Activated naive CD4-positive, alpha-beta T cell treated with anti-CD3 and anti-CD28 coated beads, Interleukin-2, amount 10 ng/mL, durations not matched to agents 7 days and 5 days (primary cell): ENCODE data around the gene ARL1.

Source experiments
- CTCF ChIA-PET: fragments of 350-600 bp; sonication (Branson Sonifier 250); formaldehyde crosslinking; loops from one replicate; lab custom pipeline; 2021; ENCODE audit warnings: antibody characterized with exemption; lab: Charles Lee
- DNase-seq: peaks from one replicate; pipeline ENCODE4 v3.0.0-alpha.2; 2020
- H3K27ac Mint-ChIP-seq: one replicate; pipeline ENCODE4 v1.8.0; 2021; ENCODE audit warnings: mild to moderate bottlenecking, moderate library complexity, mixed read lengths
- H3K27me3 Mint-ChIP-seq: one replicate; pipeline ENCODE4 v1.8.0; 2021; ENCODE audit warnings: mild to moderate bottlenecking, mixed read lengths
- H3K36me3 Mint-ChIP-seq: one replicate; pipeline ENCODE4 v1.8.0; 2021; ENCODE audit warnings: mixed read lengths
- H3K4me1 Mint-ChIP-seq: one replicate; pipeline ENCODE4 v1.8.0; 2021; ENCODE audit warnings: mixed read lengths
- H3K4me3 Mint-ChIP-seq: one replicate; pipeline ENCODE4 v1.8.0; 2021; ENCODE audit warnings: mild to moderate bottlenecking, moderate library complexity, mixed read lengths
- H3K9me3 Mint-ChIP-seq: one replicate; pipeline ENCODE4 v1.8.0; 2021; ENCODE audit warnings: mixed read lengths

The ARL1 gene

GRCh38 chr12:101375573-101375972 lies 32.0 kb downstream of the ARL1 start:
- CTCF ChIA-PET: no interaction called here
- no peaks in the 10 kb centered on the region for H3K27me3 Mint-ChIP-seq
- peaks cover 51% of the 10 kb centered on the region for H3K36me3 Mint-ChIP-seq
- H3K4me3 Mint-ChIP-seq: no peak overlapping the region
- no peaks in the 10 kb centered on the region for H3K4me1 Mint-ChIP-seq
- no peak overlapping the region for H3K27ac Mint-ChIP-seq
- no peak for DNase-seq
- H3K9me3 Mint-ChIP-seq: no peaks in the 10 kb centered on the region

GRCh38 chr12:101372431-101372830 lies 35.1 kb downstream of the ARL1 start:
- no peak overlapping the region for H3K4me3 Mint-ChIP-seq

GRCh38 chr12:101368016-101368415 lies 39.6 kb downstream of the ARL1 start:
- no peak overlapping the region for H3K27ac Mint-ChIP-seq
- H3K36me3 Mint-ChIP-seq: peaks cover 47% of the 10 kb centered on the region
- CTCF ChIA-PET: no interaction called here

More at GRCh38 chr12:101372431-101372830, 35.1 kb downstream of the ARL1 start:
- Mint-ChIP-seq H3K36me3 (peaks cover 37% of the 10 kb centered on the region), H3K27ac (no peak overlapping the region), H3K4me1 (no peaks in the 10 kb centered on the region), H3K9me3 (no peaks in the 10 kb centered on the region), H3K27me3 (no peaks in the 10 kb centered on the region)
- DNase-seq: no peak
- CTCF ChIA-PET: no interaction called here

GRCh38 chr12:101361455-101361854 lies 46.1 kb downstream of the ARL1 start:
- Mint-ChIP-seq H3K9me3 (no peaks in the 10 kb centered on the region), H3K4me1 (no peaks in the 10 kb centered on the region), H3K27me3 (no peaks in the 10 kb centered on the region), H3K27ac (no peak overlapping the region), H3K4me3 (no peak overlapping the region), H3K36me3 (peaks cover 26% of the 10 kb centered on the region)
- no peak for DNase-seq
- CTCF ChIA-PET: no interaction called here

More at GRCh38 chr12:101368016-101368415, 39.6 kb downstream of the ARL1 start:
- H3K4me3 Mint-ChIP-seq: no peak overlapping the region
- DNase-seq: no peak
- no peaks in the 10 kb centered on the region for H3K9me3 Mint-ChIP-seq
- no peaks in the 10 kb centered on the region for H3K27me3 Mint-ChIP-seq
- H3K4me1 Mint-ChIP-seq: no peaks in the 10 kb centered on the region

- H3K4me3 Mint-ChIP-seq: no peak overlapping the region
- CTCF ChIA-PET: no interaction called here
- H3K27me3 Mint-ChIP-seq: no peaks in the 10 kb centered on the region
- no peaks in the 10 kb centered on the region for H3K4me1 Mint-ChIP-seq
- no peak overlapping the region for H3K27ac Mint-ChIP-seq
- H3K9me3 Mint-ChIP-seq: no peaks in the 10 kb centered on the region
- H3K36me3 Mint-ChIP-seq: peaks cover 20% of the 10 kb centered on the region
- no peak for DNase-seq
These were observed 50.8 kb downstream of the ARL1 start for GRCh38 chr12:101356794-101357193.

- CTCF ChIA-PET: no interaction called here
- Mint-ChIP-seq H3K27me3 (no peaks in the 10 kb centered on the region), H3K4me3 (no peak overlapping the region), H3K36me3 (peaks cover 41% of the 10 kb centered on the region), H3K9me3 (peaks cover 4% of the 10 kb centered on the region), H3K4me1 (no peaks in the 10 kb centered on the region), H3K27ac (no peak overlapping the region)
- DNase-seq: no peak
These were observed 55.9 kb downstream of the ARL1 start for GRCh38 chr12:101351682-101352081.

GRCh38 chr12:101343893-101344292 lies 63.7 kb downstream of the ARL1 start:
- no peak overlapping the region for H3K4me3 Mint-ChIP-seq
- peaks cover 1% of the 10 kb centered on the region for H3K9me3 Mint-ChIP-seq
- peaks cover 45% of the 10 kb centered on the region for H3K36me3 Mint-ChIP-seq
- H3K4me1 Mint-ChIP-seq: no peaks in the 10 kb centered on the region
- DNase-seq: no peak
- H3K27ac Mint-ChIP-seq: no peak overlapping the region
- CTCF ChIA-PET: interaction anchor here (0.5 kb wide), 1 partner anchor 15 kb away, joined by 3 read pairs; no protein-coding TSS in a partner anchor
- H3K27me3 Mint-ChIP-seq: no peaks in the 10 kb centered on the region
